Measurements from ENCODE around the gene XPR1. TPM values are rescaled to one million over a fixed set of nuclear protein-coding genes. Genes with fewer than 3 reads are reported as not detected.

The XPR1 gene
- total and polyA plus RNA-seq, 2 donors (not counting 1 experiment from before 2014, with no cell fraction given) = 2.8 to 22.3 TPM

- H3K4me3 ChIP-seq (ENCODE audit: control extremely low read depth in 1 of 5, extremely low read depth in 1 of 5, insufficient read depth in 1 of 5, low read depth in 2 of 5, low read length in 4 of 5) = no peak overlapping the region
- TF ChIP-seq EZH2 (IDR thresholded peaks at IDR 0.05; ENCODE audit: borderline replicate concordance, insufficient read depth, low read depth, low read length, poor library complexity, severe bottlenecking) = no peak
- TF ChIP-seq, protein P1, sequence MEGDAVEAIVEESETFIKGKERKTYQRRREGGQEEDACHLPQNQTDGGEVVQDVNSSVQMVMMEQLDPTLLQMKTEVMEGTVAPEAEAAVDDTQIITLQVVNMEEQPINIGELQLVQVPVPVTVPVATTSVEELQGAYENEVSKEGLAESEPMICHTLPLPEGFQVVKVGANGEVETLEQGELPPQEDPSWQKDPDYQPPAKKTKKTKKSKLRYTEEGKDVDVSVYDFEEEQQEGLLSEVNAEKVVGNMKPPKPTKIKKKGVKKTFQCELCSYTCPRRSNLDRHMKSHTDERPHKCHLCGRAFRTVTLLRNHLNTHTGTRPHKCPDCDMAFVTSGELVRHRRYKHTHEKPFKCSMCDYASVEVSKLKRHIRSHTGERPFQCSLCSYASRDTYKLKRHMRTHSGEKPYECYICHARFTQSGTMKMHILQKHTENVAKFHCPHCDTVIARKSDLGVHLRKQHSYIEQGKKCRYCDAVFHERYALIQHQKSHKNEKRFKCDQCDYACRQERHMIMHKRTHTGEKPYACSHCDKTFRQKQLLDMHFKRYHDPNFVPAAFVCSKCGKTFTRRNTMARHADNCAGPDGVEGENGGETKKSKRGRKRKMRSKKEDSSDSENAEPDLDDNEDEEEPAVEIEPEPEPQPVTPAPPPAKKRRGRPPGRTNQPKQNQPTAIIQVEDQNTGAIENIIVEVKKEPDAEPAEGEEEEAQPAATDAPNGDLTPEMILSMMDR (IDR thresholded peaks at IDR 0.05) = no peak
- H3K36me3 ChIP-seq (replicated peaks in 1 of 2; ENCODE audit: control extremely low read depth in 1 of 2, control insufficient read depth in 1 of 2, extremely low read depth in 1 of 2, insufficient read depth in 2 of 2, low read length in 1 of 2) = peaks cover 0 to 2% of the 10 kb centered on the region in 2 experiments
- H3K9me3 Mint-ChIP-seq (ENCODE audit: insufficient read depth) = no peaks in the 10 kb centered on the region
- no peak for ATAC-seq (ENCODE audit: low read depth)
- no peak overlapping the region for H3K27ac Mint-ChIP-seq
- ChIA-PET POLR2A (no interaction called here), CTCF (interaction anchor here (0.6 to 8.4 kb wide), 36 partner anchors 9 to 379 kb away, joined by 3 to 227 read pairs (median 3); partner anchors contain the start of gene XPR1)
- no CpG with 5 or more reads among the region's 1 CpG for WGBS (ENCODE audit: insufficient coverage)
- H3K9me3 ChIP-seq (ENCODE audit: control extremely low read depth in 1 of 3, control insufficient read depth in 2 of 3, insufficient read depth in 1 of 3, low read length in 2 of 3) = no peaks in the 10 kb centered on the region
- no peak overlapping the region for H3K9ac ChIP-seq (ENCODE audit: low read length)
- H3K27me3 Mint-ChIP-seq = no peaks in the 10 kb centered on the region
- H3K4me3 Mint-ChIP-seq = no peak overlapping the region
- no peak overlapping the region for H3K4me2 ChIP-seq (replicated peaks; ENCODE audit: low read depth, low read length, poor library complexity, severe bottlenecking)
- no peak overlapping the region for H3K27ac ChIP-seq (ENCODE audit: low read length in 2 of 2)
- intact Hi-C loops (cut with micrococcal nuclease) = loop anchor here (5.0 kb wide), 3 partner anchors 305 to 345 kb away; no protein-coding TSS in a partner anchor
- peaks cover 2% of the 10 kb centered on the region for H3K4me1 Mint-ChIP-seq
- H4K20me1 ChIP-seq (ENCODE audit: control insufficient read depth, insufficient read depth, low read length, poor library complexity, severe bottlenecking) = no peaks in the 10 kb centered on the region
- DNase-seq = no peak
- no peak overlapping the region for H2AFZ ChIP-seq (ENCODE audit: insufficient read depth, low read depth, low read length, poor library complexity, severe bottlenecking)
- H3K4me1 ChIP-seq (ENCODE audit: control insufficient read depth in 2 of 2, insufficient read depth in 2 of 2, low read length in 2 of 2) = no peaks in the 10 kb centered on the region
- no peaks in the 10 kb centered on the region for H3K79me2 ChIP-seq (ENCODE audit: control insufficient read depth, insufficient read depth, low read length)
- H3K27me3 ChIP-seq (replicated peaks in 1 of 4; ENCODE audit: control extremely low read depth in 1 of 4, control insufficient read depth in 3 of 4, insufficient read depth in 4 of 4, low read length in 3 of 4) = no peaks in the 10 kb centered on the region
Measured at GRCh38 chr1:180862305-180862704, 230.5 kb downstream of the XPR1 start.

- Histone ChIP-seq H3K9me3 (ENCODE audit: control extremely low read depth in 1 of 3, control insufficient read depth in 2 of 3, insufficient read depth in 1 of 3, low read length in 2 of 3) (no peaks in the 10 kb centered on the region), H3K4me3 (ENCODE audit: control extremely low read depth in 1 of 5, extremely low read depth in 1 of 5, insufficient read depth in 1 of 5, low read depth in 2 of 5, low read length in 4 of 5) (no peak overlapping the region), H3K27me3 (replicated peaks in 1 of 4; ENCODE audit: control extremely low read depth in 1 of 4, control insufficient read depth in 3 of 4, insufficient read depth in 4 of 4, low read length in 3 of 4) (no peaks in the 10 kb centered on the region), H3K4me2 (replicated peaks; ENCODE audit: low read depth, low read length, poor library complexity, severe bottlenecking) (no peak overlapping the region), H3K36me3 (replicated peaks in 1 of 2; ENCODE audit: control extremely low read depth in 1 of 2, control insufficient read depth in 1 of 2, extremely low read depth in 1 of 2, insufficient read depth in 2 of 2, low read length in 1 of 2) (peaks cover 0 to 2% of the 10 kb centered on the region in 2 experiments), H2AFZ (ENCODE audit: insufficient read depth, low read depth, low read length, poor library complexity, severe bottlenecking) (no peak overlapping the region), H3K4me1 (ENCODE audit: control insufficient read depth in 2 of 2, insufficient read depth in 2 of 2, low read length in 2 of 2) (no peaks in the 10 kb centered on the region), H3K9ac (ENCODE audit: low read length) (no peak overlapping the region), H3K27ac (ENCODE audit: low read length in 2 of 2) (no peak overlapping the region), H4K20me1 (ENCODE audit: control insufficient read depth, insufficient read depth, low read length, poor library complexity, severe bottlenecking) (no peaks in the 10 kb centered on the region), H3K79me2 (ENCODE audit: control insufficient read depth, insufficient read depth, low read length) (no peaks in the 10 kb centered on the region)
- TF ChIP-seq EZH2 (IDR thresholded peaks at IDR 0.05; ENCODE audit: borderline replicate concordance, insufficient read depth, low read depth, low read length, poor library complexity, severe bottlenecking) = no peak
- TF ChIP-seq, protein P1 (IDR thresholded peaks at IDR 0.05) = peak; percentile 90
- no peaks in the 10 kb centered on the region for H3K4me1 Mint-ChIP-seq
- no peak overlapping the region for H3K27ac Mint-ChIP-seq
- no CpG with 5 or more reads among the region's 6 CpGs for WGBS (ENCODE audit: insufficient coverage)
- CTCF ChIA-PET = interaction anchor here (0.7 to 8.4 kb wide), 29 partner anchors 10 to 360 kb away, joined by 3 to 227 read pairs (median 3); partner anchors contain the start of gene XPR1
- DNase-seq (peak; percentile 64), ATAC-seq (ENCODE audit: low read depth) (no peak)
- intact Hi-C loops (cut with micrococcal nuclease) = loop anchor here (5.0 kb wide), 3 partner anchors 304 to 346 kb away; no protein-coding TSS in a partner anchor
- H3K9me3 Mint-ChIP-seq (ENCODE audit: insufficient read depth) = no peaks in the 10 kb centered on the region
- H3K27me3 Mint-ChIP-seq = no peaks in the 10 kb centered on the region
- no peak overlapping the region for H3K4me3 Mint-ChIP-seq
- POLR2A ChIA-PET = no interaction called here
Measured at GRCh38 chr1:180863158-180863775, 231.4 kb downstream of the XPR1 start.

Measured in B cell (primary cell).